Right hindlimb (tissue), 1 donor: ENCODE data around the gene SPOPL.

Experiments used
- DNase-seq: peaks from one replicate; pipeline ENCODE4 v3.0.0-alpha.2; 2018

Gene SPOPL

DNA sequence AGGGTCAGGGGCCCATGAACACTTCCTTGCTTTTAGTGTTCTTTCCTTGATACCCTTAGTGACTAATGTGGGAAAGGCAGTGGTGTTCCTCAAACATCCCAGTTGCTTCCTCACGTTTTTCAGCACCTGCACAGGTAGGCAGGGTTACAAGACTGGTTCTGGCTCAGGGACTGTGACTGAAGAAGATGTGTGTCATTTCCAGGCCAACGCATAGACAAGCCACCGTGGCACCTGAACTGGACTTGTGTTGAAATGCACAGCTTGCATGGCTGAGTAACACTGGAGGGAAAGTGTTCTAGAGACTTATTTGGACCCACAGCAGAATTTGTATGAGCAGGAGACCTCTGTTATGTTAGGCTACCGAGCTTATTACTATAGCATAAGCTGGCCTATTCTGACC lies 107.9 kb downstream of the SPOPL start:
- no peak for DNase-seq

DNA sequence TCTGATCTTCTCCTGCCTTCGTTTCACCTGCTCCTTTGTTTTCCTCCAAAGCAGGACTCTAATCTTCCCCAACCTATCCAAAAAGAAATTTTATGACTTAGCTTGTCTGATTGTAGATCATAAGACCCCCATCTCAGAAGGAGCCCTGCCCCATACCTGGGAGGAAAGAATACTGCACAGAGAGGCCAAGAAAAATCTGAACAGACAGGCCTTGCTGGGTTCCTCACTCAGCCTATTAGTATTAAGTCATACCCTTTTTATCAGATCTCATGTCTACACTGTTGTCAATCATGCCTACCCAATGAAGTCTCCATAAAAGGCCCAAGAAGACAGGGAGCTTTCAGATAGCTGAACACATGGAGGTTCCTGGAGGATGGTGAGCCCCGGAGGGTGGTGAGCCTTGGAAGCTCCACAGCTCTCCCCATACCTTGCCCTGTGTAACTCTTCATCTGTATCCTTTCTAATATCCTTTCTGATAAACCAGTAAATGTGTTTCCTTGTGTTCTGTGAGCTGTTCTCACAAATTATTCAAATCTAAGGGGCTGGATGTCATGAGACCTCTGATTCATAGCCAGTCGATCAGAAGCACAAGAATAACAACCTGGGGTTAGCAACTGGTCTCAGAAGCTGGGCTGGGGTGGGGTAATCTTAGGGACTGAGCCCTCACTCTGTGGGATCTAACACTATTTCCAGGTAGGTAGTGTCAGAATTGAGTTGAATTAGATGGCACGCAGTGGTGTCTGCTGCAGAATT lies 108.8 kb downstream of the SPOPL start:
- no peak for DNase-seq

DNA sequence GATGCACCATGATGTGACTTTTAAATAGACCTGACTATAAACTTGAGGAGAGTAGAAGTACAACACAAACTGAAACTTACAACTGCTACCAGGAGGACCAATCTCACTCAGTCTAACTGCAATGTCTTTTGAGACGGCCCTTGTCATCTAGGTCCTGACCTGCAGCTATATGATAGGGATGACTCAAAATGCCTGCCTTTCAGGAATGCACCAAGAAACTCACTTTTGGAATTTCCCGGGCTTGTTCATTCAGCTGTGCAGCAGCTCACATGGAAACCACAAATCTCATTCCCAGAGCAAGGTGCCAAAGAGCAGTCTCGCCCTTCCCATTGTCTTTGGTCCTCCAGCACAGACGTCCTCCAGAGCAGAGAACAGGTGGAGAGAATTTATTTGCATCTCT lies 113.7 kb downstream of the SPOPL start:
- DNase-seq, result no peak

DNA sequence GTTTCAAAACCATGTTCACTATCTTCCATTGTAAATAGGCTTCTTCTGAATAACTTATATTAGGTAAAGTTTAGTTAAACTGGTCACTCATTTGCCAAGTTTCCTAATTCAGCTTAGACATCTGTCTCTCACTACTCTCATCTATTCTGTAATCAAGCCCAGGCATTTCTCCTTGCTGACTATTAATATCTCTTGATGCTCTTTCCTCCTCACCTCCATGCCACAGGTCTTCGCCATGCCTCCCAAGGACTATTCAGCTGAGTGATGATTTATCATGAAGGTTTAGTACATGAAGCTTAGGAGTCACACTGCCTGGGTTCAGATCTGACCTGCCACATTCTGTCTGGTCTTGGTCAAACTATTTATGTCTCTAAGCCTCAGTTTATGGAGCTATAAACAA lies 115.5 kb downstream of the SPOPL start:
- no peak for DNase-seq

DNA sequence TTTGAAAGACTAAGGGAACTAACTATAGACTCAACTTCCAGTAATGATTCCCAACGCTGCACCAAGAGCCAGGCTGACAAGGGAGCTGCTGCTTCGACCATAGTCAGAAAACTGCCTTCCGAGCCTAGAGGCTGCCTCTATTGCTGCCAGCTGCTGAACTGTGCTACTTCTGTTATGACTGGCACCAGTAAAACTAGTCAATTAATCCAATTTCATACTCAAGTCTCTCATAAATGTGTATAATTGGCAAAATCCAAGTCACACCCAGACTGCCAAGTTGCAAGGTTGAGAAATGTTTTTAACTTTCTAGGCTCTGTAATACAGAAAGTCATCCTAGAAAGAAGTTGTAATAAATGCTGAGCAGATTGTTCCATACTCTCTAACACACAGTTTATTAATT lies 117.4 kb downstream of the SPOPL start:
- DNase-seq, result no peak

- DNase-seq, result no peak
Measured at GRCh38 chr2:138620431-138620830, 118.9 kb downstream of the SPOPL start.

DNA sequence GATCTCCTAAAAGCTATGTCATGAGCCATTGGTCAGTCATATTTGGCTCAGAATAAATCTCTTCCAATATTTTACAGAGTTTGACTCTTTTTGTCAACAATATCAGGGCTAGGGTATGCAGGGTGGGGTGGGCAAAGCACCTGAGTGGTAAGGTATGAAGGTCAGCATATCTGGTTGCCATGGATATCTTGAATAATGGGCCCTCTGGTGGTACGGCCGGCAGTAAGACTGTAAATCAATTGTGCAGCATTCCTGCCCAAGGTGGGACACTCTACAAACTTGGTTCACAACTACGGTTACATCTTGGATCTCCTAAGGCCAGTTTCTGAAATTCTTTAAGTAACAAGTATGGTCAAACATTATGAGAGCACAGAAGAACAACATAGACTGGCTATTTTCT lies 119.6 kb downstream of the SPOPL start:
- no peak for DNase-seq

GRCh38 chr2:138622613-138623012 lies 121.0 kb downstream of the SPOPL start:
- no peak for DNase-seq
